ENCODE data around the gene PCDHA11.

PCDHA11 gene

DNA sequence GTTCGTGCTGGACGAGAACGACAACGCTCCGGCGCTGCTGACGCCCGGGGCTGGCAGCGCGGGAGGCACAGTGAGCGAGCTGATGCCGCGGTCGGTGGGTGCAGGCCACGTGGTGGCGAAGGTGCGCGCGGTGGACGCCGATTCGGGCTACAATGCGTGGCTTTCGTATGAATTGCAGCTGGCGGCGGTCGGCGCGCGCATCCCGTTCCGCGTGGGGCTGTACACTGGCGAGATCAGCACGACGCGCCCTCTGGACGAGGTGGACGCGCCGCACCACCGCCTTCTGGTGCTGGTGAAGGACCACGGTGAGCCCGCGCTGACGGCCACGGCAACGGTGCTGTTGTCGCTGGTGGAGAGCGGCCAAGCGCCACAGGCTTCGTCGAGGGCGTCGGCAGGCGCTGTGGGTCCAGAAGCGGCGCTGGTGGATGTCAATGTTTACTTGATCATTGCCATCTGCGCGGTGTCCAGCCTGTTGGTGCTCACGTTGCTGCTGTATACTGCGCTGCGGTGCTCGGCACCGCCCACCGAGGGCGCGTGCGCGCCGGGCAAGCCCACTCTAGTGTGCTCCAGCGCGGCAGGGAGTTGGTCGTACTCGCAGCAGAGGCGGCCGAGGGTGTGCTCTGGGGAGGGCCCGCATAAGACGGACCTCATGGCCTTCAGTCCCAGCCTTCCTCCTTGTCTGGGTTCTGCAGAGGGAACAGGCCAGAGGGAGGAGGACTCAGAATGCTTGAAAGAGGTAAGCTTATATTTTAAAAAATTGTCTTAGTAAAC, 15.4 kb downstream of the PCDHA11 start:
- no peaks in the 10 kb centered on the region for H3K9me3 ChIP-seq
- TF ChIP-seq, protein P1, sequence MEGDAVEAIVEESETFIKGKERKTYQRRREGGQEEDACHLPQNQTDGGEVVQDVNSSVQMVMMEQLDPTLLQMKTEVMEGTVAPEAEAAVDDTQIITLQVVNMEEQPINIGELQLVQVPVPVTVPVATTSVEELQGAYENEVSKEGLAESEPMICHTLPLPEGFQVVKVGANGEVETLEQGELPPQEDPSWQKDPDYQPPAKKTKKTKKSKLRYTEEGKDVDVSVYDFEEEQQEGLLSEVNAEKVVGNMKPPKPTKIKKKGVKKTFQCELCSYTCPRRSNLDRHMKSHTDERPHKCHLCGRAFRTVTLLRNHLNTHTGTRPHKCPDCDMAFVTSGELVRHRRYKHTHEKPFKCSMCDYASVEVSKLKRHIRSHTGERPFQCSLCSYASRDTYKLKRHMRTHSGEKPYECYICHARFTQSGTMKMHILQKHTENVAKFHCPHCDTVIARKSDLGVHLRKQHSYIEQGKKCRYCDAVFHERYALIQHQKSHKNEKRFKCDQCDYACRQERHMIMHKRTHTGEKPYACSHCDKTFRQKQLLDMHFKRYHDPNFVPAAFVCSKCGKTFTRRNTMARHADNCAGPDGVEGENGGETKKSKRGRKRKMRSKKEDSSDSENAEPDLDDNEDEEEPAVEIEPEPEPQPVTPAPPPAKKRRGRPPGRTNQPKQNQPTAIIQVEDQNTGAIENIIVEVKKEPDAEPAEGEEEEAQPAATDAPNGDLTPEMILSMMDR (IDR thresholded peaks at IDR 0.05; ENCODE audit: low read depth, low read length) = no peak
- no peaks in the 10 kb centered on the region for H3K4me1 ChIP-seq
- H3K27me3 ChIP-seq = no peaks in the 10 kb centered on the region
- no peaks in the 10 kb centered on the region for H3K36me3 ChIP-seq
- DNase-seq = no peak
- no peak overlapping the region for H3K4me3 ChIP-seq (ENCODE audit: low read depth, low read length)

DNA sequence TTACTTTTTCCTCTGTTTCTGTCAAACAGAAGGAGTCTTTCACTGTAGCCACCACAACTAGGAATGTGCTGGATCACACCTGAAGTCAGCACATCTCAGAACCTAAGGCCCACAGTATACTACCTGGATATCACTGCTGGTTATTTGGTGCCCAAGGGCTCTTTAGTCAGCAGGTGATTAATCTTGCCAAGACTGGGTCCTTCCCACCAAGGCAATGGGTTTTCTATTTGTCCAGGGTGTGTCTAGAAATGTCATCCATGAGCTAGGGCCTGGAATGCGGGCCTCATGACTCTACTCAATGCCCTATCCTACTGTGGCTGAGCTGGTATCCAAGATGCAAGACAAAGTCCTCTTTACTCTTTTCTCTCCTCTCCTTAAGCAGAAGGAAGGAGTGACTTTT, 47.6 kb downstream of the PCDHA11 start:
- H3K27me3 ChIP-seq = no peaks in the 10 kb centered on the region
- H3K36me3 ChIP-seq = no peaks in the 10 kb centered on the region
- TF ChIP-seq, protein P1 (IDR thresholded peaks at IDR 0.05; ENCODE audit: low read depth, low read length) = no peak
- no peak for DNase-seq
- H3K9me3 ChIP-seq = no peaks in the 10 kb centered on the region; the same call in 1 of the 2 replicates
- H3K4me1 ChIP-seq = no peaks in the 10 kb centered on the region
- no peak overlapping the region for H3K4me3 ChIP-seq (ENCODE audit: low read depth, low read length)

All from BE2C (cell line).